HG02623 (cell line): Measurements from ENCODE around the gene ENPP6.
"Not testable (repeated sequence)": the region's sequence is repeated elsewhere in the genome, so short reads cannot be mapped to it uniquely, and the experiment has no call there.

ENCODE experiments used
- ATAC-seq: cut with Tn5 transposase; IDR thresholded peaks from one replicate; pipeline ENCODE4 v1.9.1; 2021; ENCODE audit warnings: moderate library complexity; ENCODE audit not compliant: unreplicated experiment

ENPP6 gene

DNA sequence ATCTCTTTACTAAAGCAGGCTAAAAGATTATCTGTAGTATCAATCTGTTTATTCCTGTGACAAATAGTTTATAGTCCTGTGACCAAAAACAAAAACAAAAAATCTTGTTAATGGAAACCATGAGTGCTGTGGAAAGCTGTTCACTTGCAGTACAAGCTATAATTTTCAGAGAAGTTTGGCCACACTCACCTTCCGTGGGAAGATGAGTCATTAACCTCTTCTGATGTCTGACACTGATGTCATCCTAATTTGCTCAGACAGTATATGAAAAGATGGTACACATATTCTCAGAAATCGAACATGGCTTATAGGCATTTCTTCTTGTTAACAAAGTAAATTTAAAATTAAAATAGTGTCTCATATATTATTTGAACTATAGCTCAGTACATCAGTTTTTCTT, 19.9 kb upstream of the ENPP6 start:
- no peak for ATAC-seq

DNA sequence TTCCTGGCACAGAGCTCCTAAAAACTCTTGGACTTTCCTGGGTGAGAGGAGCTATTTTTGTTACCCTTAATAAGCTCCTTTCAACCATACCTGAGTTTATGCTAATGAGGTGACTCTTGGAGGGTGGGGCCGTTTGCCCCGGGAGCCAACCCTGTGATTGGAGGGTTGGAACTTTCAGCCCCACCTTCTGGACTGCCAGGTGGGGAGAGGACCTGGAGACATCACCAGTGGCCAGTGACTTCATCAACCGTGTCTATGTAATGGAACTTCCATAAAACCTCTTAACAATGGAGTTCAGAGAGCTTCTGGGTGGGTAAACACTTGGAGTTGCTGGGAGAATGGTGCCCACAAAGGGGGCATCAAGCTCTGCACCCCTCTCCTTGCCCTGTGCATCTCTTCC, 17.9 kb upstream of the ENPP6 start:
- no peak for ATAC-seq

DNA sequence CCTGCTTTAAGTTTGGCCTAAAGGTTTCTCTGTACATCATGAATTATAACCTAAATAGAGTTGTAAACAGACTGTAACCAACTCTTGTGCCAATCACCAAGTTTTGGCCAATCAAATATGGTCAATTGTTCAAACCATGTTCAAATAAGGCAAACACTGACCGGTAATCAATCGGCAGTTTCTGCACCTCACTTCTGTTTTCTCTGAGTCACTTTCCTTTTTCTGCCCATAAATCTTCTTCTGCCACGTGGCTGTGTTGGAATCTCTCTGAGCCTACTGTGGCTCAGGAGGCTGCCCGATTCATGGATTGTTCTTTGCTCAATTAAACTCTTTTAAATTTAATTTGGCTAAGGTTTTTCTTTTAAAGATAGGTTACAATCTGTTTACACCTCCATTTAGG, 16.5 kb upstream of the ENPP6 start:
- ATAC-seq = no peak

- no peak for ATAC-seq
Observed at GRCh38 chr4:184232975-184233374, 15.3 kb upstream of the ENPP6 start.

GRCh38 chr4:184232202-184232601, 14.5 kb upstream of the ENPP6 start:
- ATAC-seq = no peak

- ATAC-seq = no peak
Observed at GRCh38 chr4:184231573-184231972, 13.9 kb upstream of the ENPP6 start.

DNA sequence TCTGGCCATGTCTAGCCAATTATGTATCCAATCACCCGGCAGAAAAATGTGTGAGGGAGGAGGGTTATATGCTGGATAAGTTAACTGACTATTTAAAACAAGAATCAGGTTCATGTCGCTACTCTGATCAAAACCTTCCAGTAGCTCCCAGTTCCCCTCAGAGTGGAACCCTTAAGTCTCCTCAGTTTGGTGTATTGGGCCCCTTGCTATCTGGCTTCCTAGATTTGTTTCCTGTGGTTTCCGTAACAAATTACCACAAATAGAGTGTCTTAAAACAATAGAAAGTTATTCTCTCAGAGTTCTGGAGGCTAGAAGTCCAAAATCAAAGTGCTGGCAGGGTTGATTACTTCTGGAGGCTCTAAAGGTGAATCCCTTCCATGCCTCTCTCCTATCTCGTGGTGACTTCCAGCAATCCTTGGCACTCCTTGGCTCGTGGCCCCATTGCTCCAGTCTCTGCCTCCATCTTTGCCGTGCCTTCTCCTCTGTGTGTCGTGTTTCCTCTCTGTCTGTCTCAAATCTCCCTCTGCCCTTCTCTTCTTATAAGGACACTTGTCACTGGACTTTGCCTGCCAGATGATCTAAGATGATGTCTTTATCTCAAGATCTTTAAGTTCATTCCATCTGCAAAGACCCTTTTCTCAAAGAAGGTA, 10.5 kb upstream of the ENPP6 start:
- ATAC-seq = no peak

- ATAC-seq = no peak
Observed at GRCh38 chr4:184216515-184216914, 1.2 kb downstream of the ENPP6 start.

DNA sequence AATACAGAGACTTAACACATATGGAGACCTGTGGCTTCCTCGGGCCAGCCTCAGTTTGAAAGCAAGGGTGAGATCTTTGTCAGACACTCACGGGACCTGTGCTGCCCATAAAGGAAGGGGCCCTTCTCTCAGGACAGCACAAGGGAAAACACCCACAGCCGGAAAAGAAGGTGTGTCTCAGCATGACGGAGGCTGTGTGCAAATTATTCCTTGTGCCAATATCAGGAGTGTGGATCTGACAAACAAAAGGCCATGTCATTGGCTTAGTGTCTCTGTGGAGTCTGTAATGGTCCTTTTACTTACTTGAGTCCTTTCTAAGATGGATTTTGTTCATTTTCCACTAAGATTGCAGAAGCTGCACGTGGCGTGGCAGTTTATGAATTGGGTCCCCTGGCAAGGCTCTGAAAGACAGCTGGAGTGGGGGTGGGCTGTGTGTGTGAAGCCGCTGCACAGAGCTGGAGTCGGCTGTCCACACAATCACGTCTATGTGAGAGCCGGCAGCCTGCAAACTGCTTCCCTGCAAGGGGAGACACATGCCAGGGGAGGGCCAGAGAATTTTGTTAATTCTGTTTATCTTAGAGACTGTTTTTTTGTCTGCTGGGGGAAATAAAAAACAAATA, 1.9 kb downstream of the ENPP6 start:
- ATAC-seq = no peak

DNA sequence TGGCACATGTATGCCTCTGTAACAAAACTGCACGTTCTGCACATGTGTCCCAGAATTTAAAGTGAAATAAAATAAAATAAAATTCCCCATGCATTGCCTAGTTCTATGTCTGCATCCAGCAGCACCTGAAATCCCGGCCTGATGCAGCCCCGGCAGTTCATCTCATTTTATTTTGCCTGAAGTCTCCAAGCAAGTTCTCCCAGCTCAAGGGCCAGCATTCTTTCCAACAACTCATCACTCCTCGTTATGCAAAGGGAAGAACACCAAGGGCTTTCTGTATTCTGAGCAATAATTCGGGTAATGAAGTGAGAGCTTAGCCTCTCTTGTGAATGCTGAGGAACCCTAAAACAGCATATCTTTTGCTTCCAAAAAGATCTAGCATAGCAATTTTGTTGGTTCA, 2.7 kb downstream of the ENPP6 start:
- no peak for ATAC-seq

- not testable (repeated sequence) for ATAC-seq
Observed at GRCh38 chr4:184207734-184208607, 9.7 kb downstream of the ENPP6 start.

DNA sequence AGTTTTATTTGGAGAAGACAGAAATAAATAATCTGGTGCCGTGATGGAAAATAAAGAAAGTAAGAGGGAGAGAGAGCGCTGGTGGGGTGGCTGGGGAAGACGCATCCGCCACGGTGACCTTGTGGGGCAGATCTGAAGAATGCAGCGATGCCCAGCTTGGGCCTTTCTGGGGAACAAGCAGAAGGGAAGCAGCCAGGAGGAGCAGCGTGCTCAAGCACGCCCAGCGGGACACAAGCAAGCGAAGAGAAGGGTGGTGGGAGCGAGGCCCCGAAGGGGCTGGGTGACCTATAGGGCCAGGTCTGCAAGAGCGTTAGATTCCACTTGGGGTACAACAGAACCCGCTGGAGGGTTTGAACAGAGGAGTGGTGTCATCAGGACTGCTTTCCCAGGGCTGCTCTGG, 12.4 kb downstream of the ENPP6 start:
- ATAC-seq = no peak

GRCh38 chr4:184203300-184203699, 14.4 kb downstream of the ENPP6 start:
- ATAC-seq = no peak

DNA sequence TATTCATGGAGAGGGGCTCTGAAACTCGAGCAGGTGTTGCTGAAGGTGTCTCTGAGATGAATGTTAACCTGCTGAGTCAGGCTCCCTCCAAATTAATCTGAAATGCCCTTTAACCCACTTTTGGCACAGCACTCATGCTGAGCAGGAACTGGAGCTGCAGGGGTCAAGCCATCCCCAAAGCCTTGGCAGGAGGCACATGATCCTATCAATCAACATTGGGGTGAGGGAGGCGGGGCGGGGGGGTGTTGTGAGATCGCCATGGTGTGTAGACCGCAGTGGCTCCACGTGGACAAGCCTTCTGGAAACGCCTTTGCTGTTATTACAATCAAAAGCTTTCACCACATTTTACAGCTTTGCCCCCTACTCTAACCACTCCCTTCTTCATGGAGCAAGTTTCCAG, 16.5 kb downstream of the ENPP6 start:
- ATAC-seq = no peak

DNA sequence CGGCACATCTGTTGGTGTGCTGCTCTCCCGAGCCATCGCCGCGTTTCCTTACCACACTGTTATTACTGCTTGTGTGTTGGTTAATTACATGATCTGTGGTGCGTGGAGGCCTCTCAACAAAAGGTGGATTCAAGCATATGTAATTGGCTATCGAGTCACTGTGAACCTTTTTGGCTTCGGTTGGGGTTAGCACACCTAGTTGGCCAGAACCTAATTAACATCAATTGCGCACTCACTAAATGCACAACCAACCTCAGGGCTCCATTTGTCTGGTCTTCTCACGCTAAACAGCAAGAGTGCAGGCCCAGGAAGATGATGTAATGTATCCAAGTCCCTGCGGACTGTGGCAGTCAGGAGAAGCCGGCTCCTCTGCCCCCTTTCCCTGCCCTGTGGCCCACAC, 17.4 kb downstream of the ENPP6 start:
- ATAC-seq = no peak

DNA sequence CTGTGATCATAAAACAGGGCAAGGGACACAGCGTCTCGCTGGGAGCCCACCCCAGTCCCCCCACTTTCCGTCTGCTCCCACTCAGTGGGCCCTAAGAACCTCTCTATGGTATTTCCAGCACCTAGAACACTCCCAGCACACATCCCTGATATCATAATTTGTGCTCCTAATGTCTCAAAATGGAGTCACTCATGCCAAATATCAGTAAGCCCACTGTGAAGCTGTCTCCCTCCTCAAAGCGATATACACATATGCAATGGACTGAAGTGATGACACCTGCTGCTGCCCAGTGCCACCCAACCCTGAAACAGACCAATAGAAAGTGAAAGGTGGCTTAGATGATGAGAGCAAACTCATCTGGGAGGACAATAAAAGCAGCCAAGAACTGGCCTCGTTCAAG, 17.9 kb downstream of the ENPP6 start:
- ATAC-seq = no peak

- ATAC-seq = no peak
Observed at GRCh38 chr4:184198190-184198589, 19.5 kb downstream of the ENPP6 start.

- no peak for ATAC-seq
Observed at GRCh38 chr4:184197536-184198082, 20.1 kb downstream of the ENPP6 start.

DNA sequence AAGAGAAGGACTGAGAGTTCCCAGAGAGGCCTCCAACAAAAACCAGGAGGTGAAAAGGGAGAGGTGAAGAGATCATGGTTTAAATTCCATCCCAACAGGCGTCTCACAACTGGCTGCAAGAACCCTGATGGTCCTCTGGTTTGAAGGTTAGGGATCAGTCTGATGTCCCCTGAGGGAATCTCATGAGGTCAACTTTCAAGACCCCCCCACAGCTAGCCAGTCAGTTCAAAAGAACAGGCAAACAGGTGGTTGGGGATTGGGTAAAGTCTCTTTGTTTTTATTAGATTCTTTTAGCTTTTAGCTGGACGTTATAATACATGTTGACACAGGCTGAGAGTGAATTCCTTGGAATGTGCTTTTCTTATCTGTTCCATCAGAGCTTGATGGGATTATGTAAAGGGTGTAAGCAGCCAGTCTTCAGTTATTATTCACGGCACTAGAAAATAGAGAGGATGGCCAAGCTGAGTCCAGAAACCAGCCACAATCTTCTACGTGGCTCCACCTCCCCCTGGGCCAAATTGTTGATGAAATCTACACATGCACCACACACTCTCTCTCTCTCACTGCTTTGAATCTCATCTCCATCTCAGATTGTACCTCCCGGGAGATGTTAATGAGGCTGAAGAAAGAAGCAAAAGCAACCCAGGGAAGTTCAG, 20.8 kb downstream of the ENPP6 start:
- no peak for ATAC-seq

DNA sequence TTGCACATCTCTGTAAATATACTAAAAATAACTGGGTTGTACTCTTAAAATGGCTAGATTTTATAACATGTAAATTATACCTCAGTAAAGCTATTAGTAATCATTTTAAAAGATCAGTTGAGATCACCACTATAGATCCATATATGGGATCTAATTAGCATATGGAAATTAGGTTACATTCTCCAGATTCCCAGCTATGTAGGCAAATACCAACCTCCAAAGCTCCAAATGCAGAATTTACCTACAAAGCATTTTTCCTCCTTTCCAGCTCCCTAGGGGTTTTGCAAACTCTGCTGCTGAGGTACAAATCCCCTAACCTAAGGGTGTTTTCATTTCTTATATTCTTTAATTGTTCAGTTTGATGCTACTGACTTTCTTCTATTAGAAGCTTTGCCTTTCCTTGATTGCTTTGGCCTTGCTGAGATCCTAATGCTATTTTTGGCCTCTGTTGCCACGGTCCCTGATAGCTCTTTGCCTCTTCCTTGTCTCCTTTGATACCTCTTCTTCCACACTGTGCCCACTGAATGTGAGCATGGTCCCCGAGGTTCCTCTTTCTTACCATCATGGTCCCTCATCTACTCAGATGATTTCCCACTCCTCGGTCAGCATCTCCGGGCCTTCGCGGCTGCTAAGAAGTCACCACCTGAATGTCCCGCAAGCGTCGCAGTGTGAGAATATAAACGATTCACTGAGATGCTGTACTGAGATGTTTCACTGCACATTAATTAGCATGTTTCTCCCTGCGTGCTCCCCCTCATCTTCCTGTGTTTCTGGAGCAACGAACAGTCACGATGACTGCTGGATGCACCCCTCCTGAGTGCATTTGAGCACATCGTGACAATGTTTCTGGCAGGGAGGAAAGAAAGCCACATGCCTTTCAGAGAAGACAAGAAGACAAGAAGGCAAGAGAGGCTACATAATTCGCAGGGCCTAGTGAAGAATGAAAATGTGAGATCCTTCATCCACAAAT, 23.8 kb downstream of the ENPP6 start:
- no peak for ATAC-seq
